Endothelial cell of umbilical vein (primary cell): ENCODE measurements around the gene IL6R. TPM values are rescaled to one million over a fixed set of nuclear protein-coding genes. Genes with fewer than 3 reads are reported as not detected.

Source experiments
- BruUV-seq: library from RNA; stranded (reverse); fragments of 400-500 nt; replicated peaks from 2 replicates; lab custom pipeline; 2021; lab: Mats Ljungman, UMichigan
- CTCF ChIA-PET: fragments of 300-600, 350-600 bp; sonication (Branson Sonifier 250); formaldehyde crosslinking; loops from one replicate; lab custom pipeline; 2021; ENCODE audit warnings: antibody characterized with exemption, inconsistent platforms; lab: Charles Lee
- POLR2A ChIA-PET: fragments of 300-600, 350-600 bp; sonication (Branson Sonifier 250); formaldehyde crosslinking; loops from one replicate; lab custom pipeline; 2021; ENCODE audit warnings: antibody characterized with exemption, inconsistent platforms; lab: Charles Lee
- DNase-seq: peaks from one replicate; pipeline ENCODE4 v3.0.0-alpha.2; 2011; ENCODE audit warnings: low read depth, low spot score
- FAIRE-seq: peaks from 2 replicates; lab custom pipeline; 2011; peaks lifted over from hg19 to GRCh38; lab: Jason Lieb, UNC
- H2AFZ ChIP-seq: 2 replicates; pipeline ENCODE4 v1.6.0; 2012; ENCODE audit warnings: low read depth, low read length, control low read depth, inconsistent platforms
- H3K27ac ChIP-seq: 2 replicates; pipeline ENCODE4 v1.5.1; 2011; ENCODE audit warnings: low read depth, mild to moderate bottlenecking, control low read depth, low read length, moderate library complexity; ENCODE audit not compliant: insufficient read depth
- H3K27me3 ChIP-seq, 2 experiments: 2 replicates each; pipeline versions ENCODE4 v1.6.0 to v1.6.1; 2011; ENCODE audit warnings: low read length in 2 of 2, mixed read lengths in 1 of 2; ENCODE audit not compliant: control insufficient read depth in 2 of 2, insufficient read depth in 2 of 2
- H3K36me3 ChIP-seq, 2 experiments: 2 replicates in 1 of 2; 3 replicates in 1 of 2; pipeline ENCODE4 v1.5.1; 2011; ENCODE audit warnings: low read length in 2 of 2, mild to moderate bottlenecking in 1 of 2, moderate library complexity in 1 of 2; ENCODE audit not compliant: control insufficient read depth in 2 of 2, insufficient read depth in 2 of 2; ENCODE audit errors: extremely low read depth in 1 of 2
- H3K4me1 ChIP-seq: 3 replicates; pipeline ENCODE4 v1.5.1; 2011; ENCODE audit warnings: mild to moderate bottlenecking, low read length; ENCODE audit not compliant: control insufficient read depth, insufficient read depth; ENCODE audit errors: extremely low read depth
- H3K4me2 ChIP-seq: 2 replicates; pipeline ENCODE4 v1.6.1; 2011; ENCODE audit warnings: low read length, control low read depth, mixed read lengths; ENCODE audit not compliant: insufficient read depth
- H3K4me3 ChIP-seq, 3 experiments: fragments of 200-600 bp in 1 of 3; sonication (generic), shearing (Covaris generic) in 1 of 3; replicated peaks in 1 of 3; 2 replicates each; pipeline ENCODE4 v1.5.1; 2011 to 2016; ENCODE audit warnings: control low read depth in 3 of 3, low read length in 3 of 3, mild to moderate bottlenecking in 2 of 3, inconsistent platforms in 1 of 3, low read depth in 1 of 3, moderate library complexity in 1 of 3; ENCODE audit not compliant: insufficient read depth in 1 of 3
- H3K79me2 ChIP-seq: 2 replicates; pipeline ENCODE4 v1.6.0; 2012; ENCODE audit warnings: low read length, inconsistent platforms; ENCODE audit not compliant: control insufficient read depth, insufficient read depth
- H3K9ac ChIP-seq: replicated peaks from 2 replicates; pipeline ENCODE3; 2011; ENCODE audit warnings: low read length, control low read depth; ENCODE audit not compliant: insufficient read depth; ENCODE audit errors: extremely low read depth
- H3K9me1 ChIP-seq: replicated peaks from 3 replicates; pipeline ENCODE4 v1.6.0; 2011; ENCODE audit warnings: mild to moderate bottlenecking, low read length; ENCODE audit not compliant: control insufficient read depth, insufficient read depth; ENCODE audit errors: extremely low read depth
- H3K9me3 ChIP-seq: replicated peaks from 2 replicates; pipeline ENCODE4 v1.5.1; 2012; ENCODE audit warnings: low read length, inconsistent platforms; ENCODE audit not compliant: control insufficient read depth, insufficient read depth
- H4K20me1 ChIP-seq: replicated peaks from 2 replicates; pipeline ENCODE3; 2011; ENCODE audit warnings: mild to moderate bottlenecking, low read length; ENCODE audit not compliant: control insufficient read depth, insufficient read depth; ENCODE audit errors: extremely low read depth
- EZH2 ChIP-seq: IDR thresholded peaks from 2 replicates; pipeline ENCODE4 v1.6.1; 2012; ENCODE audit warnings: borderline replicate concordance, low read depth, mild to moderate bottlenecking, moderate library complexity, low read length, inconsistent platforms; ENCODE audit not compliant: severe bottlenecking
- FOS ChIP-seq: IDR thresholded peaks from 2 replicates; pipeline ENCODE4 v1.6.1; 2011; ENCODE audit warnings: mild to moderate bottlenecking, low read length, moderate library complexity, borderline replicate concordance; ENCODE audit not compliant: insufficient read depth
- GATA2 ChIP-seq: IDR thresholded peaks from 2 replicates; pipeline ENCODE4 v1.7.0; 2011; ENCODE audit warnings: low read depth, mild to moderate bottlenecking, moderate library complexity, mixed read lengths, low read length; ENCODE audit not compliant: insufficient read length, insufficient read depth
- JUN ChIP-seq: IDR thresholded peaks from 2 replicates; pipeline ENCODE4 v1.6.1; 2011; ENCODE audit warnings: borderline replicate concordance, low read depth; ENCODE audit not compliant: insufficient read length, insufficient read depth
- MYC ChIP-seq: IDR thresholded peaks from one replicate; pipeline ENCODE4 v1.6.1; 2011; ENCODE audit warnings: mild to moderate bottlenecking, low read depth, low read length
- POLR2A ChIP-seq: IDR thresholded peaks from 2 replicates; pipeline ENCODE4 v1.6.1; 2012; ENCODE audit warnings: low read depth, mild to moderate bottlenecking, control low read depth, low read length
- POLR2AphosphoS5 ChIP-seq: IDR thresholded peaks from 2 replicates; pipeline ENCODE4 v1.6.1; 2012; ENCODE audit warnings: low read depth, mild to moderate bottlenecking, control low read depth, low read length, moderate library complexity; ENCODE audit not compliant: insufficient read depth
- dilution Hi-C: fragments of 300-500 bp; cut with MboI; formaldehyde crosslinking; loops from one replicate; pipeline ENCODE4 v1.15.0; 2019; ENCODE audit warnings: low sequenced_read_pairs; ENCODE audit not compliant: extremely low pct_ligation_motif_present
- intact Hi-C: fragments of 100-400 bp; cut with micrococcal nuclease; formaldehyde crosslinking; loops from one replicate; pipeline ENCODE4 v1.10.0; 2022
- polyA plus RNA-seq, 4 experiments: library from polyadenylated mRNA; depleted of rRNA in 3 of 4; stranded (reverse) in 3 of 4; unstranded in 1 of 4; fragments of >200 nt; gene quantifications; 2 replicates each; pipeline versions ENCODE4 v1.2.1 to v1.2.3, GENCODE V29; 2011 to 2012; ENCODE audit warnings: missing spikeins in 1 of 4
- total RNA-seq: library from RNA; stranded (reverse); gene quantifications from 2 replicates; pipeline ENCODE4 v1.2.3, GENCODE V29; 2021
- TF ChIP-seq, protein P1 (sequence below): IDR thresholded peaks from 2 replicates; pipeline ENCODE4 v1.6.1; 2011; ENCODE audit not compliant: insufficient read depth, insufficient read length
- TF ChIP-seq, protein P2 (sequence below), 2 donors: IDR thresholded peaks; 1 replicate in 1 of 2; 2 replicates in 1 of 2; pipeline ENCODE4 v1.5.1; 2011; ENCODE audit warnings: low read length in 2 of 2, mild to moderate bottlenecking in 2 of 2, moderate library complexity in 2 of 2, control low read depth in 1 of 2, inconsistent platforms in 1 of 2, low read depth in 1 of 2; ENCODE audit not compliant: insufficient read depth in 1 of 2; ENCODE audit errors: extremely low read depth in 1 of 2

IL6R gene
- total and polyA plus RNA-seq, 2 donors (not counting 3 experiments of a cell fraction or from before 2014, with no cell fraction given), result 4.8 to 5.1 TPM

DNA sequence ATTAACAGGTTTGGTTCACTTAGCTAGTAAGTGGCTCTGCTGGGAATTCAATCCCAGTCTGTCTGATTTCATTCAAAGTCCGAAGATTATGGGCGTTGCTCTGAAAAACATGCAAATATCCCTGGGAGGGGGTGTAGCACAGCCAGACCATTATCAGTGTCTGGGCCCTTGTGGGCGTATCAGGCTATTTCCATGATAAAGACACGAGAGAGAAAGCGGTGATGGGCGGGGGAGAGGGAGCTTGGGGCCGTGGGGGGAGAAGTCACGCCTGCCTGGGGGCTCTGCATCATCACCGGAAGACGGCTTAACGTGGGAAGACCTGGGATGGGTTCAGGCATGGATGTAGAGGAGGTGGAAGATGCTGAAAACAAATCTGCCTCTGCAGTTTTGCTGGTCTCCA, 25.8 kb downstream of the IL6R start:
- no peak for FAIRE-seq
- Histone ChIP-seq H3K9me1 (no peaks in the 10 kb centered on the region), H3K9ac (no peak overlapping the region), H3K27ac (no peak overlapping the region), H3K9me3 (no peaks in the 10 kb centered on the region), H2AFZ (no peak overlapping the region), H3K4me2 (no peak overlapping the region), H3K36me3 (no peaks in the 10 kb centered on the region), H4K20me1 (no peaks in the 10 kb centered on the region), H3K4me3 (no peak overlapping the region), H3K79me2 (no peaks in the 10 kb centered on the region), H3K4me1 (peaks cover 5% of the 10 kb centered on the region), H3K27me3 (no peaks in the 10 kb centered on the region)
- CTCF ChIA-PET, result interaction anchor here (1.0 to 1.9 kb wide), 5 partner anchors 11 to 116 kb away, joined by 3 to 9 read pairs (median 3); no protein-coding TSS in a partner anchor
- intact Hi-C loops (no loop called here), dilution Hi-C loops (no loop called here)
- DNase-seq, result no peak
- TF ChIP-seq JUN (no peak), POLR2A (no peak), EZH2 (no peak), FOS (no peak), GATA2 (no peak), POLR2AphosphoS5 (no peak), MYC (no peak)
- TF ChIP-seq, protein P1, sequence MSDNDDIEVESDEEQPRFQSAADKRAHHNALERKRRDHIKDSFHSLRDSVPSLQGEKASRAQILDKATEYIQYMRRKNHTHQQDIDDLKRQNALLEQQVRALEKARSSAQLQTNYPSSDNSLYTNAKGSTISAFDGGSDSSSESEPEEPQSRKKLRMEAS, result no peak
- TF ChIP-seq, protein P2, sequence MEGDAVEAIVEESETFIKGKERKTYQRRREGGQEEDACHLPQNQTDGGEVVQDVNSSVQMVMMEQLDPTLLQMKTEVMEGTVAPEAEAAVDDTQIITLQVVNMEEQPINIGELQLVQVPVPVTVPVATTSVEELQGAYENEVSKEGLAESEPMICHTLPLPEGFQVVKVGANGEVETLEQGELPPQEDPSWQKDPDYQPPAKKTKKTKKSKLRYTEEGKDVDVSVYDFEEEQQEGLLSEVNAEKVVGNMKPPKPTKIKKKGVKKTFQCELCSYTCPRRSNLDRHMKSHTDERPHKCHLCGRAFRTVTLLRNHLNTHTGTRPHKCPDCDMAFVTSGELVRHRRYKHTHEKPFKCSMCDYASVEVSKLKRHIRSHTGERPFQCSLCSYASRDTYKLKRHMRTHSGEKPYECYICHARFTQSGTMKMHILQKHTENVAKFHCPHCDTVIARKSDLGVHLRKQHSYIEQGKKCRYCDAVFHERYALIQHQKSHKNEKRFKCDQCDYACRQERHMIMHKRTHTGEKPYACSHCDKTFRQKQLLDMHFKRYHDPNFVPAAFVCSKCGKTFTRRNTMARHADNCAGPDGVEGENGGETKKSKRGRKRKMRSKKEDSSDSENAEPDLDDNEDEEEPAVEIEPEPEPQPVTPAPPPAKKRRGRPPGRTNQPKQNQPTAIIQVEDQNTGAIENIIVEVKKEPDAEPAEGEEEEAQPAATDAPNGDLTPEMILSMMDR (IDR thresholded peaks at IDR 0.05; ENCODE audit: extremely low read depth in 1 of 2, insufficient read depth in 1 of 2, low read depth in 1 of 2, low read length in 2 of 2), result no peak
- POLR2A ChIA-PET, result no interaction called here
- BruUV-seq, result no TSS peak
